GM18517 (cell line): ENCODE results near the gene KLHL8.
"Not testable (repeated sequence)": the region's sequence is repeated elsewhere in the genome, so short reads cannot be mapped to it uniquely, and the experiment has no call there.

Source experiments
- ATAC-seq: cut with Tn5 transposase; IDR thresholded peaks from one replicate; pipeline ENCODE4 v1.9.1; 2021; ENCODE audit warnings: mild to moderate bottlenecking, moderate library complexity; ENCODE audit not compliant: unreplicated experiment

KLHL8 gene

GRCh38 chr4:87180767-87181166 is 39.7 kb downstream of the KLHL8 start:
- no peak for ATAC-seq

- ATAC-seq: no peak
These were observed 40.7 kb downstream of the KLHL8 start for GRCh38 chr4:87179751-87180150.

- no peak for ATAC-seq
These were observed 45.7 kb downstream of the KLHL8 start for GRCh38 chr4:87174672-87175071.

- no peak for ATAC-seq
These were observed 48.5 kb downstream of the KLHL8 start for GRCh38 chr4:87171944-87172343.

GRCh38 chr4:87166296-87166854 is 54.0 kb downstream of the KLHL8 start:
- no peak for ATAC-seq

GRCh38 chr4:87165892-87166291 is 54.5 kb downstream of the KLHL8 start:
- no peak for ATAC-seq

GRCh38 chr4:87153078-87153870 is 67.1 kb downstream of the KLHL8 start:
- ATAC-seq: no peak

- ATAC-seq: no peak
These were observed 67.9 kb downstream of the KLHL8 start for GRCh38 chr4:87152310-87153041.

- no peak for ATAC-seq
These were observed 68.7 kb downstream of the KLHL8 start for GRCh38 chr4:87151730-87152129.

GRCh38 chr4:87150498-87151261 is 69.7 kb downstream of the KLHL8 start:
- ATAC-seq: no peak

GRCh38 chr4:87147116-87147515 is 73.3 kb downstream of the KLHL8 start:
- ATAC-seq: no peak

GRCh38 chr4:87145934-87146333 is 74.5 kb downstream of the KLHL8 start:
- not testable (repeated sequence) for ATAC-seq

- ATAC-seq: no peak
These were observed 76.1 kb downstream of the KLHL8 start for GRCh38 chr4:87144356-87144755.

- no peak for ATAC-seq
These were observed 79.0 kb downstream of the KLHL8 start for GRCh38 chr4:87141428-87141827.

GRCh38 chr4:87134122-87134521 is 86.3 kb downstream of the KLHL8 start:
- ATAC-seq: no peak

- no peak for ATAC-seq
These were observed 87.2 kb downstream of the KLHL8 start for GRCh38 chr4:87133183-87133582.

GRCh38 chr4:87132035-87132434 is 88.4 kb downstream of the KLHL8 start:
- ATAC-seq: no peak

GRCh38 chr4:87130985-87131703 is 89.3 kb downstream of the KLHL8 start:
- no peak for ATAC-seq

- no peak for ATAC-seq
These were observed 90.7 kb downstream of the KLHL8 start for GRCh38 chr4:87129681-87130080.

GRCh38 chr4:87128006-87128705 is 92.3 kb downstream of the KLHL8 start:
- ATAC-seq: no peak
